ENCODE data around the gene ZNF185. TPM values are rescaled to one million over a fixed set of nuclear protein-coding genes. Genes with fewer than 3 reads are reported as not detected.

The ZNF185 gene
- total RNA-seq, 1 experiment from 2014 or later: 11.3 TPM

DNA sequence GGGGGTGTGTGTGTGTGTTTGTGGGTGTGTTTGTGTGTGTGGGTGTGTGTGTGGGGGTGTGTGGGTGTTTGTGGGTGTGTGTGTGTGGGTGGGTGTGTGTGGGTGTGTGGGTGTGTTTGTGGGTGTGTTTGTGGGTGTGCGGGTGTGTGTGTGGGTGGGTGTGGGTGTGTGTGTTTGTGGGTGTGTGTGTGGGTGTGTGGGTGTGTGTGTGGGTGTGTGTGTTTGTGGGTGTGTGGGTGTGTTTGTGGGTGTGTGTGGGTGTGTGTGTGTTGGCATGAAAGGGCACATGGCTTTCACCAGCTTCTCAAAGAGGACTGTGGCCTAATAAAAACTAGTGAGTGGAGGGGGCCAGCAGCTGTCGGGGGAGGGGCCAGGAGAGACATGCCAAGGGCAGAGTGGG lies 25.3 kb upstream of the ZNF185 start:
- no peaks in the 10 kb centered on the region for H4K20me1 ChIP-seq (ENCODE audit: control insufficient read depth, insufficient read depth, insufficient read length)
- no peaks in the 10 kb centered on the region for H3K23me2 ChIP-seq (ENCODE audit: insufficient read length, low read depth, low read length, poor library complexity, severe bottlenecking)
- no peak overlapping the region for H3K9ac ChIP-seq (ENCODE audit: extremely low read depth, insufficient read length, low read length)
- no peak overlapping the region for H2BK5ac ChIP-seq (ENCODE audit: insufficient read length, low read length)
- no peak overlapping the region for H2BK20ac ChIP-seq (ENCODE audit: low read depth, low read length, poor library complexity, severe bottlenecking)
- H3K23ac ChIP-seq (ENCODE audit: insufficient read length, low read depth, low read length): no peak overlapping the region
- no peak overlapping the region for H2BK15ac ChIP-seq (ENCODE audit: low read depth, low read length)
- Mint-ChIP-seq H3K27me3 (ENCODE audit: low read depth) (peaks cover 17% of the 10 kb centered on the region), H3K36me3 (ENCODE audit: insufficient read depth in 1 of 3, low read depth in 3 of 3) (peaks cover 31 to 43% (median 40%) of the 10 kb centered on the region in 3 experiments), H3K9me3 (peaks cover 83 to 91% of the 10 kb centered on the region in 2 experiments), H3K4me1 (peaks cover 7 to 13% of the 10 kb centered on the region in 2 experiments), H3K4me3 (no peak overlapping the region), H3K27ac (no peak overlapping the region)
- no peak overlapping the region for H3T11ph ChIP-seq (ENCODE audit: low read length)
- no peak overlapping the region for H4K5ac ChIP-seq (ENCODE audit: insufficient read length, low read depth, low read length)
- H3K56ac ChIP-seq (ENCODE audit: insufficient read length, low read depth, low read length): no peak overlapping the region
- H3K4me1 ChIP-seq (ENCODE audit: insufficient read depth, low read length): no peaks in the 10 kb centered on the region
- H3K9me3 ChIP-seq (ENCODE audit: control insufficient read depth, low read depth, low read length): peaks cover 37% of the 10 kb centered on the region
- no peak overlapping the region for H4K8ac ChIP-seq (replicated peaks; ENCODE audit: insufficient read length, low read depth, low read length)
- no peak overlapping the region; the same call in 1 of the 2 replicates for H3K14ac ChIP-seq (ENCODE audit: insufficient read depth, low read length)
- no peak for DNase-seq
- H3K27ac ChIP-seq (ENCODE audit: insufficient read length, low read depth, low read length): no peak overlapping the region
- no peak overlapping the region for H2BK120ac ChIP-seq (ENCODE audit: low read depth, low read length, poor library complexity, severe bottlenecking)
- H3K4ac ChIP-seq (ENCODE audit: low read depth, low read length): no peak overlapping the region
- TF ChIP-seq, protein P1, sequence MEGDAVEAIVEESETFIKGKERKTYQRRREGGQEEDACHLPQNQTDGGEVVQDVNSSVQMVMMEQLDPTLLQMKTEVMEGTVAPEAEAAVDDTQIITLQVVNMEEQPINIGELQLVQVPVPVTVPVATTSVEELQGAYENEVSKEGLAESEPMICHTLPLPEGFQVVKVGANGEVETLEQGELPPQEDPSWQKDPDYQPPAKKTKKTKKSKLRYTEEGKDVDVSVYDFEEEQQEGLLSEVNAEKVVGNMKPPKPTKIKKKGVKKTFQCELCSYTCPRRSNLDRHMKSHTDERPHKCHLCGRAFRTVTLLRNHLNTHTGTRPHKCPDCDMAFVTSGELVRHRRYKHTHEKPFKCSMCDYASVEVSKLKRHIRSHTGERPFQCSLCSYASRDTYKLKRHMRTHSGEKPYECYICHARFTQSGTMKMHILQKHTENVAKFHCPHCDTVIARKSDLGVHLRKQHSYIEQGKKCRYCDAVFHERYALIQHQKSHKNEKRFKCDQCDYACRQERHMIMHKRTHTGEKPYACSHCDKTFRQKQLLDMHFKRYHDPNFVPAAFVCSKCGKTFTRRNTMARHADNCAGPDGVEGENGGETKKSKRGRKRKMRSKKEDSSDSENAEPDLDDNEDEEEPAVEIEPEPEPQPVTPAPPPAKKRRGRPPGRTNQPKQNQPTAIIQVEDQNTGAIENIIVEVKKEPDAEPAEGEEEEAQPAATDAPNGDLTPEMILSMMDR (conservative IDR thresholded peaks at IDR 0.05): no peak
- no peak overlapping the region for H2AK5ac ChIP-seq (ENCODE audit: insufficient read length, low read length)
- no peak overlapping the region for H3K18ac ChIP-seq (ENCODE audit: insufficient read length, low read depth, low read length)
- no peak overlapping the region for H4K91ac ChIP-seq (ENCODE audit: insufficient read length, low read depth, low read length)
- H3K79me2 ChIP-seq (ENCODE audit: insufficient read depth, low read length): no peaks in the 10 kb centered on the region
- H2BK12ac ChIP-seq (ENCODE audit: insufficient read length, low read depth, low read length): no peak overlapping the region
- H3K27me3 ChIP-seq (ENCODE audit: insufficient read depth, low read length): no peaks in the 10 kb centered on the region
- H3K79me1 ChIP-seq (ENCODE audit: insufficient read depth, low read depth, low read length, poor library complexity, severe bottlenecking): no peaks in the 10 kb centered on the region
- no peak overlapping the region for H2AFZ ChIP-seq (ENCODE audit: low read length)
- WGBS (ENCODE audit: extremely low coverage, insufficient read length, low lambda C conversion rate): no CpG with 5 or more reads among the region's 2 CpGs
- H3K4me2 ChIP-seq (ENCODE audit: insufficient read depth, insufficient read length, low read length): no peak overlapping the region

Data from H9 (cell line).